IPS-18c (cell line): ENCODE measurements around the gene TNS3.

Experiments used
- H3K4me3 ChIP-seq: 2 replicates; pipeline ENCODE4 v1.7.0; 2013; ENCODE audit warnings: low read depth, mild to moderate bottlenecking, low read length, moderate library complexity; ENCODE audit not compliant: insufficient read depth
- H3K9me3 ChIP-seq: one replicate; pipeline ENCODE4 v1.6.1; 2013; ENCODE audit warnings: mild to moderate bottlenecking, low read length, moderate library complexity; ENCODE audit not compliant: control insufficient read depth, insufficient read depth

Gene TNS3

GRCh38 chr7:47521816-47522561, 59.9 kb downstream of the TNS3 start:
- H3K9me3 ChIP-seq = peaks cover 2% of the 10 kb centered on the region
- no peak overlapping the region for H3K4me3 ChIP-seq

GRCh38 chr7:47521011-47521795, 60.7 kb downstream of the TNS3 start:
- H3K4me3 ChIP-seq = no peak overlapping the region
- H3K9me3 ChIP-seq = peaks cover 2% of the 10 kb centered on the region

GRCh38 chr7:47520406-47520805, 61.5 kb downstream of the TNS3 start:
- Histone ChIP-seq H3K4me3 (no peak overlapping the region), H3K9me3 (peaks cover 2% of the 10 kb centered on the region)

DNA sequence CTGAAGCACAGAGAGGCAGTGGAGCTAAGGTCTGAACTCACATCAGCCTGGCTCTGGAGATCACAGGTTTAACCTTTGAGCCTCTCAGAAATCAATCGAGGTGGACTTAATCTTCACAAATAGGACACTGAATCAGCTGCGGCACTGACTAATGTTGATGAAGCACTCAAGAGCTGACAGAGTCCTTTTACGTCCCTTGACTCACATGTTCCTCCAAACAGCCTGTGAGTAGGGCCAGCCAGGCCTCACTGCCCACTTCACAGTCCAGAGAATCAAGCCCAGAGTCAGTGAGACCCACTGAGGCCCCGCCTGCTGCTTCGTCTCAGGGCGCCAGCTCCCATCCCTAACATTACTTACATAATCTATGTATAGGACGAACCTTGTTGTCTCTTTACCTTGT, 63.1 kb downstream of the TNS3 start:
- Histone ChIP-seq H3K4me3 (no peak overlapping the region), H3K9me3 (no peaks in the 10 kb centered on the region)

DNA sequence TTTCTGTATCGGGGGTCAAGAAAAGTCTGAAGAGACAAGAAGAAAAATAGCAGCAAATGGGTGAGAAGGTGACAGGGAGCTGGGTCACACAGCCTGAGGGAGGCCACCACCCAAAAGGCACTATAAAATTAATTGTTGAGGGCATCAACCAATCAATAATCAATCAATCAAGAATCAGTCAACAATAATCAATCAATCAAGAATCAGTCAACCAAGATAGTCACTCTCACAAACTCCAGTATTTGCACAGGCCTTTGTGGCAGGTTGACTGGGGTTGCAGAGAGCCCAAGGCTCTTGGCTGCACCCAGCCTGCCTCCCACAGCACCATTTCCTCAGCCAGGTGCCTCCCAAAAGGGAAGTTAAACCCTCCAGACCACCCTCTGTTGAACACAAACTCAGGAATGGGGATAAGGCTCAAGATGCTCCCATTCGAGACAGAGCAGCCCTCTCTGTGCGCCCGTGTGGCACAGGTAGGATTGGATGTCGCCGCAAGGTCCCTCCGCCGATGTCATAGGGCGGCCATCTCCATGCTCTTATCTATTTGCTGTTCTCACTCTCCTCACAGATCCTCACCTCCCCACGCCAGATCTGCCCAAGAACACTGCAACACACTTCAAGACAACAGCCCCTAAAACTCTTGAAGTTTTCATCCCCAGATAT, 64.0 kb downstream of the TNS3 start:
- Histone ChIP-seq H3K4me3 (no peak overlapping the region), H3K9me3 (no peaks in the 10 kb centered on the region)

- Histone ChIP-seq H3K9me3 (no peaks in the 10 kb centered on the region), H3K4me3 (no peak overlapping the region)
Observed at GRCh38 chr7:47516985-47517600, 64.8 kb downstream of the TNS3 start.

DNA sequence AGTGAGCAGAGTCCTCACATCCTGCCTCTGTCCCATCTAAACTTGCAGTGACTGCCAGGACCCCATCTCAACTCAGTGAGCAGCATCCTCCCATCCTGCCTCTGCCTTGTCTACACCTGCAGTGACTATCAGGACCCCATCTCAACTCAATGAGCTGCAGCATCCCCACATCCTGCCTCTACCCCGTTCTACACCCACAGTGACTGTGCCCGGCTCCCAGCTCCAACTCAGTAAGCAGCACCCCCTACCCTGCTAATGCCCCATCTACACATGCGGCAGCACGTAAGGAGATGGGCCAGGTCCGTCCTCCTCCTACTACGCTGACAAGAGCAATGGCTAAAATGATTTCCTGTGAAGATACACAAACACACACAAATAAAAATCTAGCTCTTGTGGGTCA, 65.5 kb downstream of the TNS3 start:
- no peaks in the 10 kb centered on the region for H3K9me3 ChIP-seq
- no peak overlapping the region for H3K4me3 ChIP-seq

- Histone ChIP-seq H3K4me3 (no peak overlapping the region), H3K9me3 (no peaks in the 10 kb centered on the region)
Observed at GRCh38 chr7:47515305-47515834, 66.5 kb downstream of the TNS3 start.

DNA sequence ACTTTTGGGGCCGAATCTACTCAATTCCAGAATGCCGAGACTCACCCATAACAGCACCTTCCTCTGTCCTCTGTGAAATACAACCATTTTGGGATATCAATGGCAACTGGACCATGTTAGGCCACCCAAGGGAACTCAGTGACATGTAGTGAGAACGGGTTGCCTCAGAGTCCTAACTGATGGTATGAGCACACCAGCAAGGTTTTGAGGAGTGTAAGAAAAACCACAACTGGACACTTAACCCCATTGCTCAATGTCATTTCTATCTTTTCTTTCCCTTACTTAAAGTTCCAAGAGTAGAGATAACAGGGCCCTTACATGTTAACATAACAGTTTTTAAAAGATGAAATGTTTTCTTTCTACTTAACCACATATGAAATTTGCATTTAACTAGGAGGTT, 67.1 kb downstream of the TNS3 start:
- H3K4me3 ChIP-seq = no peak overlapping the region
- no peaks in the 10 kb centered on the region for H3K9me3 ChIP-seq

DNA sequence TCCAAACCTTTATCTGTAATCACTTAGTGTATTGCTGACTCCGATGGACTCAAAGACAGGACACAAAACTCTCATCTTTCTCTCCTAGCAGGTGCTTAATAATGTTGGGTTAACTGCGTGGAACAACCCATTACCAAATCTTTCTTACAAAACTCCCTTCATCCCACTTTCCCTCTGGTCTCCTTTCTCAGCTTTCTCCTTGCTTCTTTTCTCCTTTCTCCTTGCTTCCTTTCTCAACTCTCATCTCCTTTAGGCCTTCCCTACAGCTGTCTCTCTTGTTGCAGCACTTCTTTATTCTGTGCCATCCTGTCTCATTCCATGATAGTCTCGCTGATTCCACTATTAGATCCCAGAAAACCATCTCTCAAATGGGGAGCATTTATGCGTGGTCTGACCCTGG, 67.5 kb downstream of the TNS3 start:
- no peaks in the 10 kb centered on the region for H3K9me3 ChIP-seq
- H3K4me3 ChIP-seq = no peak overlapping the region

GRCh38 chr7:47513741-47514241, 68.1 kb downstream of the TNS3 start:
- no peaks in the 10 kb centered on the region for H3K9me3 ChIP-seq
- H3K4me3 ChIP-seq = no peak overlapping the region

- H3K9me3 ChIP-seq = no peaks in the 10 kb centered on the region
- no peak overlapping the region for H3K4me3 ChIP-seq
Observed at GRCh38 chr7:47512481-47513176, 69.3 kb downstream of the TNS3 start.

- H3K9me3 ChIP-seq = no peaks in the 10 kb centered on the region
- no peak overlapping the region for H3K4me3 ChIP-seq
Observed at GRCh38 chr7:47511699-47512370, 70.1 kb downstream of the TNS3 start.

DNA sequence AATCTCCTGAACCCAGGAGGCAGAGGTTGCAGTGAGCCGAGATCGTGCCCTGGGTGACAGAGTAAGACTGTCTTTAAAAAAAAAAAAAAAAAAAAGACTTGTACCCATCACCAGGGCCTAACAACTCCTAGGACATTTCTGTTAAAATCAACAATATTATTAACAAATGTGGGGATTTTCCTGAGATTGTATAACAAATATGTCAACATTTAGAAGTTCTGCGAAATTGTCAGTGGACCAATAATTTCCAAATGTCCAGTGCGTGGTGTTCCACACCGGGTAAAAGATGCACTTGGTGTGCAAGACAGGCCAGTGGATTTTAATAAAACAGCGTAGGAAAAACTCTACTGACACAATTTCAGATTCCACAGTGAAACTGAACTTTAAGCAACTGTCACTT, 71.1 kb downstream of the TNS3 start:
- Histone ChIP-seq H3K4me3 (no peak overlapping the region), H3K9me3 (no peaks in the 10 kb centered on the region)

DNA sequence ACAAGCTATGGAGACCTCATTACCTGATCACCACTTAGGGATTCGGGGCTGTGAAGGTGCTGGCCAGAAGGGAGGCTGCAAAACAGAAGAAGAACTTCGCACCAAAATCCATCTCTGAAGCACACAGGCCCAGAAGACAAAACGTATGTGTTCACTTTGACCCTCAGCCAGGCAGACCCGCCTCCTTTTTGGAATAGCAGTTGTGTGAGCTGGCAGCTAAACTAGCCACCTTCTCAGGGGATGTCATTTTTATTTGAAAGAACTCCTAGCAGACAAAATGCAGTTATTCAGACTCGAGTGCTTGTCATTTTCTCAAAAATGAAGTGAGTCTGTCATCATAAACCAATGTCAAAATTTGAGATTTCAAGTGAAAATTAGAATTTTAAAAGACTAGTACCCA, 71.7 kb downstream of the TNS3 start:
- no peak overlapping the region for H3K4me3 ChIP-seq

GRCh38 chr7:47509571-47509970, 72.3 kb downstream of the TNS3 start:
- Histone ChIP-seq H3K9me3 (no peaks in the 10 kb centered on the region), H3K4me3 (no peak overlapping the region)

More for the DNA sequence above, 71.7 kb downstream of the TNS3 start:
- H3K9me3 ChIP-seq = no peaks in the 10 kb centered on the region
